ENCODE results near the gene DMRTA2. TPM values are rescaled to one million over a fixed set of nuclear protein-coding genes. Genes with fewer than 3 reads are reported as not detected.

DMRTA2 gene
- total RNA-seq, 1 donor: 1.3 TPM

DNA sequence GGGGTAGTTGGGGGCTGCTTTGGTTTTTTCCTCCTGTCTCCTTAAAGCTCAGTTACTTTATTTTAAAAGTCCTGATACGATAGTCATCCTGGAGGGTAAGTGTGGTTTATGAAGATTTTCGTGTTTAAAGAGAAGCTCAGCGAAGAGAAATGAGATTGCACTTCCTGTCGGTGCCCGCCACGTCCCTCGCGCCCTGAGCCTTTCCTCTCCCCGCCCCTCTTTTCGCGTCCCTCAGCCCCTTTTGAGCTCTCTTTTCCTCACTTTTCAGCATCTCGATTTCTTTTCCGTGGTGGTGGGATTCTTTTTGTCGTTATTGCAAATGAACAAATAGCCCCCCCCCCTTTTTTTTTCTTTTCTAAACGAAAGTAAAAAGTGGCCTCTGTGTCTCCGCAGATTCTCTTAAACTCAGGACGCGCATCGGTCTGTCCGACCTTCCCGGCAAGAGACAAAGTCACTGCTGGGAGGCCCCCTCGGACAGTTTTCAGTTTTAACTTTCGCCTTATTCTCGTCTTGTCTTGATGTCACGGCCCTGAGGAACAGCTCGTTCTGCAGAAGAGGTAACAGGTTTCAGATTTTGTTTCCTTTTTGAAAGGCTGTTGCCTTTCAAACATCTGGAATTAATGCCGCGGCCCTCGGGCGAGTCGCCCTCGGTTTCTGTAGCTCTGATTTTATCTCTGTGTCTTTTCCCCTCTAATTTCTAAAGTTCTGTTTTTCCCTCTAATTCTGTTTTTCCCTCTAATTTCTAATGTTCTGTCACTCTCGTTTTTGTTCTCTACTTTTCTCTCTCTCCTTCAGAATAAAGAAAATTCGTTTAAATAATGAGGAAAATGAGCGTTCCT, 1.0 kb upstream of the DMRTA2 start:
- H3K4me3 ChIP-seq (ENCODE audit: low read depth, low read length): peak overlapping the region; percentile 41
- TF ChIP-seq, protein P1, sequence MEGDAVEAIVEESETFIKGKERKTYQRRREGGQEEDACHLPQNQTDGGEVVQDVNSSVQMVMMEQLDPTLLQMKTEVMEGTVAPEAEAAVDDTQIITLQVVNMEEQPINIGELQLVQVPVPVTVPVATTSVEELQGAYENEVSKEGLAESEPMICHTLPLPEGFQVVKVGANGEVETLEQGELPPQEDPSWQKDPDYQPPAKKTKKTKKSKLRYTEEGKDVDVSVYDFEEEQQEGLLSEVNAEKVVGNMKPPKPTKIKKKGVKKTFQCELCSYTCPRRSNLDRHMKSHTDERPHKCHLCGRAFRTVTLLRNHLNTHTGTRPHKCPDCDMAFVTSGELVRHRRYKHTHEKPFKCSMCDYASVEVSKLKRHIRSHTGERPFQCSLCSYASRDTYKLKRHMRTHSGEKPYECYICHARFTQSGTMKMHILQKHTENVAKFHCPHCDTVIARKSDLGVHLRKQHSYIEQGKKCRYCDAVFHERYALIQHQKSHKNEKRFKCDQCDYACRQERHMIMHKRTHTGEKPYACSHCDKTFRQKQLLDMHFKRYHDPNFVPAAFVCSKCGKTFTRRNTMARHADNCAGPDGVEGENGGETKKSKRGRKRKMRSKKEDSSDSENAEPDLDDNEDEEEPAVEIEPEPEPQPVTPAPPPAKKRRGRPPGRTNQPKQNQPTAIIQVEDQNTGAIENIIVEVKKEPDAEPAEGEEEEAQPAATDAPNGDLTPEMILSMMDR (IDR thresholded peaks at IDR 0.05; ENCODE audit: insufficient read depth, low read depth, low read length): no peak
- DNase-seq (ENCODE audit: low read depth): no peak

DNA sequence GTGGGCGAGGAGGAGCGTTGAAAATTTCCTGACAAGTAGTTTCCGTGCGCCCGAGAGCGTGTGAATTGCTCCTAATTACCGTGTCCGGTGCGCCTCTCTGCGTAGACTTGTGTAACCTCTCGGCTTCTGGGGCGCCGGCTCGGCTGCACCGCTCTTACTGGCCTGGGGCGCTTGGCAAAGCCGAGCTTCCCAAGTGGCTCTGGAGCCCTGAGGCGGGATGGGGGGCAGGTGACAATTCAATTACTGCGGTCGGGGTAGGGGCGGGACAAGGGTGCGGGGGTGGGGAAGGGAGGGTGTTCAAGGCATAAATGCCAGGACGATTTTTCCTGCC, 392 bp upstream of the DMRTA2 start:
- peak overlapping the region; percentile 41 for H3K4me3 ChIP-seq (ENCODE audit: low read depth, low read length)
- TF ChIP-seq, protein P1 (IDR thresholded peaks at IDR 0.05; ENCODE audit: insufficient read depth, low read depth, low read length): no peak
- DNase-seq (ENCODE audit: low read depth): peak; percentile 19

DNA sequence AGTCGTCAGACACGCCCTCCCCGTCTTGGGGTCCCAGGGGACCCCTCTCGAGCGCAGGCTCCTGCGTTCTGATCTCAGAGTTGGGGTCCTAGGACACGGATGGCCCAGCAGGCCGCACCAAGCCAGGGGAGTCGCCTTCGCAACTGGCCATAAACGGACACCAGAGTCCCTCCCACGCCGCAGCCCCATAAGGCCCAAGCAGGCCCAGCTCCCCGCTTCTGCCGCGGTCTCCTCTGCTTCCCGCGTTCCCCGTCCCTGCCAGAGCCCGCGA, 633 bp downstream of the DMRTA2 start:
- H3K4me3 ChIP-seq (ENCODE audit: low read depth, low read length): no peak overlapping the region
- TF ChIP-seq, protein P1 (IDR thresholded peaks at IDR 0.05; ENCODE audit: insufficient read depth, low read depth, low read length): no peak

DNA sequence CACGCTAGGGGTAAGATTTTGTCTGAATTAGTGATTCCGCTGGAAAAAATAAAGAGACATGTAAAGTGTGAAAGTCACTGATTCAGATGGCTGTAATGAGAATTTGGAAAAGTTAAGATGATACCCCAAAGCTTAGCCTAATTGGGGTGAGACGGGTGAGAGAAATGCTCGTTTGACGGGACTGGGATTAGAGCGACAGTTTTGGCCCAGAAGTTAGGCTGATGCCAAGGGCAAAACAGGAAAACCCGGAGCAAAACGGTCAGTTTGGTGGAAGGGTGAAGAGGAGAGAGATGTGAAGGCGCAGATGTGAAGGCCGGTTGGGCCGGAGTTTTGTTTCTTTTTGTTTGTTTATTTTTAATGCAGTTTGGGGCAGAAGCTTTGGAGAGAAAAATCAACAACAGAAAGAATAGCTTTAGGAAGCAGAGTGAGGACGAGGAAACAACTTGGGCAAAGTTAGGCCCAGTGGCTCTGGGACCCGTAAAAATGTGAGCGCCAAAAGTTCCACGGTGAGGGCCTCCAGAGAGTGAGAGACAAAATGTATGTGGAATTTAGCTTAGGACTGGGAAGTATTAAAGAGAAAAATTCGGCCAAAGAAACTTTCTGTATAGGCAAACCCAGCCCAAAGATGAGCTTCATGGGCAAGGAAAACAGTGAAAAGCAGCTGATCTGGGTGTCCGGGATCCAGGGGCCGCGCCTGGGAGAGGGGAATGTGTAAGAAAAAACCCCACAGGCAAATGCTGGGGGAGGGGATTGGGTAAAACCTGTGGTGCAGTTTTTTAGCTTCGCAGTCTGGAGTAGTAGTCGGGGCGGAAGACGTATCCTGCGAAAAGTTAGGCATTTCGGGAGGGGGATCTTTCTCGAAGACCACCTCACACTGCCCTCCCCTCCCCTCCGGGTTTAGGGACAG, 1.2 kb downstream of the DMRTA2 start:
- H3K4me3 ChIP-seq (ENCODE audit: low read depth, low read length): no peak overlapping the region
- TF ChIP-seq, protein P1 (IDR thresholded peaks at IDR 0.05; ENCODE audit: insufficient read depth, low read depth, low read length): no peak
- no peak for DNase-seq (ENCODE audit: low read depth)

More for the DNA sequence above, 633 bp downstream of the DMRTA2 start:
- DNase-seq (ENCODE audit: low read depth): no peak

DNA sequence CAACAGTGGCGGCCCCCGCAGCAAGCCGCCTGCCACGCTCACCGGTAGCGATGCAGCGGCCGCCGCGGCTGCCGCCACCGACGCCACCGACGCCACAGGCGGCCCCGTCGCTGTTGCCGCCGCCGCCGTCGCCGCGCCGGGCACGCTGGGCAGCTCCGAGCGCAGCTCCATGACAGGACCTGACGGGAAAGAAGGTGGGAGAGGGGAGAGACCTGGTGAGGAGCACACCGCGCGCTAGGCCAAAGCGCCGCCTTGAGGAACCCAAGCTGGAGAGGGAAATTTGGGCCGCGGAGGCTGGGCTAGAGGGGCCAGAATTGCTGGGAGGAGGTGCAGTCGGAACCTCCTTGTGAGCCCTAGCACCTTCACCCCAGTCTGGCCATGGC, 1.9 kb downstream of the DMRTA2 start:
- TF ChIP-seq, protein P1 (IDR thresholded peaks at IDR 0.05; ENCODE audit: insufficient read depth, low read depth, low read length): no peak
- DNase-seq (ENCODE audit: low read depth): no peak
- no peak overlapping the region for H3K4me3 ChIP-seq (ENCODE audit: low read depth, low read length)

DNA sequence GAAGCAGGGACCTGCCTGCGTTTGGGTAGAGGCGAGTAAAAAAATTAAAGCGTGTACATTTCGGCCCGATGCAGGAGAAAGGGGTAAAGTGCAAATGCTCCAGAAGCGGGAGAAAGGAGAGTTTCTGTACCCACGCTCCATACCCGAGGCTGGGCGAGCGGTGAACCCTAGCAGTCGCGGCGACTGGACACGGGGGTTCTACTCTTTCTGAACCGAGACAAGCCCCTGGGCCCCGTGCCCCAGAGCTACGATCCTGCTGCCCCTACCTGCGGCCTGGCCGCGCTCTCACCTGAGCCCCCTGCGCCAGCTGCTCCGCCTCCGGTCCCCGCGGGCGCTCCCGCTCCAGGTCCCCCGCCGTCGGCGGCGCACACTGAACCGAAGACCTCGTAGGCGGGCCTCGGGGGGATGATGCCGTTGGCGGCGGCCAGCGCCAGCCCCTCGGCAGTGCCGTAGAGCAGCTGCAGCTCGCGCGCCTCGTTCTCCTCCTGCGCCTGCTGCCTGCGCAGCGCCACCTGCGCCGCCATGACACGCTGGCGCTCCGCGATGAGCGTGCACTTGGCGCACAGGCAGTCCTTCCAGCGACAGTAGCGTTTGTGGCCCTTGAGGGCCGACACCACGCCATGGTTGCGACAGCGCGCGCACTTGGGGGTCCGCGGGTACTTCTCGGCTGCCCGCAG, 2.4 kb downstream of the DMRTA2 start:
- no peak overlapping the region for H3K4me3 ChIP-seq (ENCODE audit: low read depth, low read length)
- DNase-seq (ENCODE audit: low read depth): no peak
- TF ChIP-seq, protein P1 (IDR thresholded peaks at IDR 0.05; ENCODE audit: insufficient read depth, low read depth, low read length): no peak

Measured in fibroblast of villous mesenchyme (primary cell).